ENCODE results near the gene NDFIP2. TPM values are rescaled to one million over a fixed set of nuclear protein-coding genes. Genes with fewer than 3 reads are reported as not detected.

Gene NDFIP2
- total RNA-seq, 4 donors from 2014 or later = 9.0 to 12.8 (median 10.2) TPM

DNA sequence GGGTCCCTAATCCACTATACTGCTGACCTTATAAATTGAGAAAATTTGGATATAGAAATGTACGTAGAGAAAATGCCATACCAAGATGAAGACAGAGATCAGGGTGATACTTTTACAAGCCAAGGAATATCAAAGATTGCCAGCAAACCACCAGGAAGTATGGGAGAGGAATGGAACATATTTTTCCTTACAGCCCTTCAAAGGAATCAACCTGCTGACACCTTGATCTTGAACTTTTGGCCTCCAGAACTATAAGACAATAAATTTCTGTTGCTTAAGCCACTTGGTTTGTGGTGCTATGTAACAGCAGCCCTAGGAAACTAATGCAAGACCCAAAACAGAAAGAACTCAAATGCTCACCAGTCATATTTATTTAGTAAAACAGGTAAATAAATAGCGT, 10.3 kb upstream of the NDFIP2 start:
- Histone ChIP-seq H3K4me1 (no peaks in the 10 kb centered on the region), H3K4me3 (no peak overlapping the region), H3K9me3 (no peaks in the 10 kb centered on the region), H3K27me3 (no peaks in the 10 kb centered on the region), H3K27ac (replicated peaks in 1 of 4) (no peak overlapping the region), H3K36me3 (no peaks in the 10 kb centered on the region)
- TF ChIP-seq, protein P1, sequence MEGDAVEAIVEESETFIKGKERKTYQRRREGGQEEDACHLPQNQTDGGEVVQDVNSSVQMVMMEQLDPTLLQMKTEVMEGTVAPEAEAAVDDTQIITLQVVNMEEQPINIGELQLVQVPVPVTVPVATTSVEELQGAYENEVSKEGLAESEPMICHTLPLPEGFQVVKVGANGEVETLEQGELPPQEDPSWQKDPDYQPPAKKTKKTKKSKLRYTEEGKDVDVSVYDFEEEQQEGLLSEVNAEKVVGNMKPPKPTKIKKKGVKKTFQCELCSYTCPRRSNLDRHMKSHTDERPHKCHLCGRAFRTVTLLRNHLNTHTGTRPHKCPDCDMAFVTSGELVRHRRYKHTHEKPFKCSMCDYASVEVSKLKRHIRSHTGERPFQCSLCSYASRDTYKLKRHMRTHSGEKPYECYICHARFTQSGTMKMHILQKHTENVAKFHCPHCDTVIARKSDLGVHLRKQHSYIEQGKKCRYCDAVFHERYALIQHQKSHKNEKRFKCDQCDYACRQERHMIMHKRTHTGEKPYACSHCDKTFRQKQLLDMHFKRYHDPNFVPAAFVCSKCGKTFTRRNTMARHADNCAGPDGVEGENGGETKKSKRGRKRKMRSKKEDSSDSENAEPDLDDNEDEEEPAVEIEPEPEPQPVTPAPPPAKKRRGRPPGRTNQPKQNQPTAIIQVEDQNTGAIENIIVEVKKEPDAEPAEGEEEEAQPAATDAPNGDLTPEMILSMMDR (IDR thresholded peaks at IDR 0.05) = no peak
- TF ChIP-seq EP300 (IDR thresholded peaks at IDR 0.05) (no peak), POLR2A (IDR thresholded peaks at IDR 0.05; ENCODE audit: low read depth) (no peak), POLR2AphosphoS5 (IDR thresholded peaks at IDR 0.05) (no peak)
- no peak for DNase-seq (ENCODE audit: extremely low spot score)
- intact Hi-C loops (cut with DNase I) = no loop called here
- WGBS = 99% methylated on average over 2 of the region's 2 CpGs

DNA sequence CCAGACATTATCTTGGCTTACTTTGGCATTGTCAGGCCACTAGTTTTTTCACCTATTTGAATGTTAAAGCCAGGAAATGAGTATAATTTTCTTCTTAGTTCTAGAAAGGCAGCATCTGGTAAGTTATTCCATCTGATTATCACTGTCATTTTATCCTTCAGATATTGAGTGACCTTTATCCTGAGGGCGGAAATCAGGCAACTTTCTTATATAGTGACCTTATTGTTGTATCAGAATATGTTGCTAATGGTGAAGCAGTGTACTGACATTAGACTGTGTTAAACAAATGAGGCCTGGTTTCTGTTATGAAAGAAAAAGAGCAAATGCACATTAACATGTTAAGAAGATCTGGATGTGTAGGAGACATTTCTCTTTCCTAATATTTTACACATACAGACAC, 5.4 kb upstream of the NDFIP2 start:
- intact Hi-C loops (cut with DNase I) = no loop called here
- Histone ChIP-seq H3K4me3 (no peak overlapping the region), H3K27me3 (no peaks in the 10 kb centered on the region), H3K36me3 (no peaks in the 10 kb centered on the region), H3K27ac (replicated peaks in 1 of 4) (no peak overlapping the region), H3K4me1 (peaks cover 2 to 7% (median 4%) of the 10 kb centered on the region in 4 donors), H3K9me3 (no peaks in the 10 kb centered on the region)
- no peak for DNase-seq (ENCODE audit: extremely low spot score)
- TF ChIP-seq POLR2AphosphoS5 (IDR thresholded peaks at IDR 0.05) = no peak
- TF ChIP-seq POLR2A (IDR thresholded peaks at IDR 0.05; ENCODE audit: low read depth) = no peak
- TF ChIP-seq, protein P1 (IDR thresholded peaks at IDR 0.05) = no peak
- no peak for TF ChIP-seq EP300 (IDR thresholded peaks at IDR 0.05)
- 88% methylated on average over 1 of the region's 1 CpG for WGBS

DNA sequence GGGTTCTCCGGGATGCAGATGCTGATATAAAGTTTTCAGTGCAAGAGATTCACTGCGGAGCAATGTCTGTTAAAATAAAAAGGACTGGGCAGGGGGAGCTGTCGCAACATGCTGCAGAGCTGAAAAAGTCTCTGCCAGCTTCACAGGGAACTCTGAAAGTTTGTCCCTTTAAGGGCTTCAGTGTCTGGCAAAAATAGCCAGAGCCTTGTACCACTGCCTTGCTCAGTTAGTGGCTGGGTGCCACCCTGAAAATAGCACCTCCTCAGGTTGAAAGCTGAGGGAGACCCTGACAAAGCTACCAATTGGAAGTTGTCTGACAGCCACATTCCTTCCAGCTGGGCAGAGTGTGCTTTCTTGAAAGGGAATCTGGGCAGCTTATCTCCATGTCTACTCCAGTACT, 3.0 kb upstream of the NDFIP2 start:
- 63% methylated on average over 3 of the region's 3 CpGs for WGBS
- no peak overlapping the region for H3K27ac ChIP-seq (replicated peaks in 1 of 4)
- intact Hi-C loops (cut with DNase I) = no loop called here

DNA sequence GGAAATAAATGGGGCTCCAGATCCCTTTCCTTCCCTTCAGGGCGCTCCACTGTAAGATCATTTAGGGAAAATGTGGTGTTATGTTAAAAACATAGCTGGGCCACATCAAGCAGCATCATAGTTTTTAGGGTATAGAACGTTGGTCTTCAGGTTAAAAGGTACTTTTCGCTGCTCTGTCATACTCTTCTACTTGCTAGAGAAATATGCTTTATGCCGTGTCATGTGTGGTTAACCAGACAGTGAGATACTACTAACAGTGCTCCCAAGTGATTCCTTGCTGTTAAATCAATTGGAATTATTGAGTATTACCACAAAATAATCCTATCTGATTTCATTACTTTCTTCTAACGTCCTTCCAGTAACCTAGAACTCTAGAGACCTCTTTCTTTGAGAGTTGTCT, 1.1 kb upstream of the NDFIP2 start:
- no peak for TF ChIP-seq POLR2AphosphoS5 (IDR thresholded peaks at IDR 0.05)
- TF ChIP-seq EP300 (IDR thresholded peaks at IDR 0.05) = no peak
- no peak for TF ChIP-seq POLR2A (IDR thresholded peaks at IDR 0.05; ENCODE audit: low read depth)
- TF ChIP-seq, protein P1 (IDR thresholded peaks at IDR 0.05) = no peak
- Histone ChIP-seq H3K4me3 (no peak overlapping the region), H3K4me1 (peaks cover 14 to 28% (median 20%) of the 10 kb centered on the region in 4 donors), H3K27me3 (no peaks in the 10 kb centered on the region), H3K27ac (replicated peaks in 1 of 4) (no peak overlapping the region), H3K9me3 (no peaks in the 10 kb centered on the region), H3K36me3 (no peaks in the 10 kb centered on the region)
- intact Hi-C loops (cut with DNase I) = loop anchor here (10.0 kb wide), 1 partner anchor 55 kb away; no protein-coding TSS in a partner anchor
- 71% methylated on average over 5 of the region's 5 CpGs for WGBS
- no peak for DNase-seq (ENCODE audit: extremely low spot score)

More for the DNA sequence above, 3.0 kb upstream of the NDFIP2 start:
- Histone ChIP-seq H3K4me3 (no peak overlapping the region), H3K36me3 (no peaks in the 10 kb centered on the region), H3K4me1 (peaks cover 14 to 22% (median 18%) of the 10 kb centered on the region in 4 donors), H3K9me3 (no peaks in the 10 kb centered on the region), H3K27me3 (no peaks in the 10 kb centered on the region)
- TF ChIP-seq EP300 (IDR thresholded peaks at IDR 0.05) (no peak), POLR2A (IDR thresholded peaks at IDR 0.05; ENCODE audit: low read depth) (no peak), POLR2AphosphoS5 (IDR thresholded peaks at IDR 0.05) (no peak)
- DNase-seq (ENCODE audit: extremely low spot score) = no peak

- H3K4me3 ChIP-seq = peak overlapping the region; percentile 73 to 92 (median 78)
- no peaks in the 10 kb centered on the region for H3K27me3 ChIP-seq
- peaks cover 14 to 31% (median 22%) of the 10 kb centered on the region in 4 donors for H3K4me1 ChIP-seq
- WGBS = under 1% methylated on average over 12 of the region's 12 CpGs
- no peak for DNase-seq (ENCODE audit: extremely low spot score)
- H3K27ac ChIP-seq (replicated peaks in 1 of 4) = peak overlapping the region; percentile 77 to 79 (median 78)
- TF ChIP-seq POLR2A (IDR thresholded peaks at IDR 0.05; ENCODE audit: low read depth) = no peak
- no peak for TF ChIP-seq POLR2AphosphoS5 (IDR thresholded peaks at IDR 0.05)
- TF ChIP-seq EP300 (IDR thresholded peaks at IDR 0.05) = no peak
- TF ChIP-seq, protein P1 (IDR thresholded peaks at IDR 0.05) = no peak
- H3K36me3 ChIP-seq = no peaks in the 10 kb centered on the region
- H3K9me3 ChIP-seq = no peaks in the 10 kb centered on the region
- intact Hi-C loops (cut with DNase I) = loop anchor here (10.0 kb wide), 1 partner anchor 53 kb away; no protein-coding TSS in a partner anchor
These were observed 714 bp downstream of the NDFIP2 start for GRCh38 chr13:79481685-79482052.

All from esophagus muscularis mucosa (tissue), 4 donors.